Spleen (tissue), 11 donors: ENCODE measurements around the gene PCDHGC3. TPM values are rescaled to one million over a fixed set of nuclear protein-coding genes. Genes with fewer than 3 reads are reported as not detected.
"Not testable (repeated sequence)": the region's sequence is repeated elsewhere in the genome, so short reads cannot be mapped to it uniquely, and the experiment has no call there.

ENCODE experiments used
- DNase-seq: peaks from one replicate; pipeline ENCODE4 v3.0.0-alpha.2; 2020
- H3K27ac ChIP-seq, 8 donors: fragments of 200-600 bp; sonication (generic) in 7 of 8; 1 replicate in 4 of 8; 2 replicates in 4 of 8; pipeline versions ENCODE4 v1.5.0 to v1.8.0; 2016 to 2021; ENCODE audit warnings: inconsistent platforms in 4 of 8, mild to moderate bottlenecking in 4 of 8, moderate library complexity in 1 of 8
- H3K27me3 ChIP-seq, 7 donors: fragments of 200-600 bp; sonication (generic) in 6 of 7; replicated peaks in 1 of 7; 1 replicate in 4 of 7; 2 replicates in 3 of 7; pipeline versions ENCODE4 v1.5.0 to v1.8.0; 2016 to 2021; ENCODE audit warnings: inconsistent platforms in 3 of 7, mild to moderate bottlenecking in 1 of 7
- H3K36me3 ChIP-seq, 6 donors: fragments of 200-600 bp; sonication (generic) in 5 of 6; 1 replicate in 4 of 6; 2 replicates in 2 of 6; pipeline versions ENCODE4 v1.5.0 to v1.8.0; 2016 to 2021; ENCODE audit warnings: inconsistent platforms in 2 of 6
- H3K4me1 ChIP-seq, 6 donors: fragments of 200-600 bp; sonication (generic) in 5 of 6; 1 replicate in 3 of 6; 2 replicates in 3 of 6; pipeline versions ENCODE4 v1.5.0 to v1.8.0; 2016 to 2021; ENCODE audit warnings: inconsistent platforms in 3 of 6
- H3K4me3 ChIP-seq, 8 donors: fragments of 200-600 bp; sonication (generic) in 7 of 8; 1 replicate in 4 of 8; 2 replicates in 4 of 8; pipeline versions ENCODE4 v1.5.0 to v1.8.0; 2016 to 2021; ENCODE audit warnings: inconsistent platforms in 4 of 8, mild to moderate bottlenecking in 4 of 8, moderate library complexity in 2 of 8
- H3K9me3 ChIP-seq, 8 donors: fragments of 200-600 bp; sonication (generic) in 7 of 8; 1 replicate in 4 of 8; 2 replicates in 4 of 8; pipeline versions ENCODE4 v1.5.0 to v1.8.0; 2016 to 2021; ENCODE audit warnings: inconsistent platforms in 4 of 8
- POLR2A ChIP-seq, 3 donors: fragments of 450-650 bp; IDR thresholded peaks; one replicate each; pipeline ENCODE4 v1.5.1; 2017; ENCODE audit warnings: antibody characterized with exemption in 3 of 3, mild to moderate bottlenecking in 1 of 3
- POLR2AphosphoS5 ChIP-seq, 3 donors: sonication (generic); formaldehyde crosslinking; IDR thresholded peaks; one replicate each; pipeline ENCODE4 v1.5.1; 2017; ENCODE audit warnings: antibody characterized with exemption in 3 of 3
- WGBS, 5 donors: extraction: QIAGEN DNeasy Blood & Tissue Kit in 3 of 5; methylation state at CpG; one replicate each; pipeline versions ENCODE4 v1.1.5 to v1.1.7; 2013 to 2018; 5-methylcytosine and 5-hydroxymethylcytosine counted together
- intact Hi-C: fragments of 100-400 bp; cut with DNase I; formaldehyde crosslinking; loops from one replicate; pipeline ENCODE4 v1.15.0; 2023; ENCODE audit warnings: low total_unique reads
- polyA plus RNA-seq, 3 donors: library from polyadenylated mRNA; stranded (reverse); fragments of 200-250 nt; gene quantifications; one replicate each; pipeline ENCODE4 v1.2.1, GENCODE V29; 2013
- total RNA-seq, 7 donors: library from RNA; depleted of rRNA in 3 of 7; stranded (reverse); fragments of >200 nt in 3 of 7; fragmentation: NEBNext Ultra II Directional in 4 of 7; extraction: Animal tissue kit (Norgen Biotek cat#: 25700) in 4 of 7; gene quantifications; one replicate each; pipeline versions ENCODE4 v1.1.0 to v1.2.1, GENCODE V29; 2016 to 2021
- TF ChIP-seq, protein P1 (sequence below), 11 experiments: fragments of 200-600 bp in 7 of 11; fragments of 450-650 bp in 4 of 11; sonication (generic) in 4 of 11; IDR thresholded peaks in 8 of 11; conservative IDR thresholded peaks in 3 of 11; 1 replicate in 7 of 11; 2 replicates in 4 of 11; pipeline versions ENCODE4 v1.4.0 to v1.8.0; 2016 to 2021; ENCODE audit warnings: antibody characterized with exemption in 11 of 11, inconsistent platforms in 4 of 11, mild to moderate bottlenecking in 1 of 11
- donor health status: healthy with polysubstance abuse.
- donor health status: DM: no; HTN: no; CAD: no; lungs with moderate emphysema.
- donor health status: DM: no; HTN: no; CAD: no.
- donor health status: Bipolar disorder and iron deficiency.
- donor health status: healthy.
- donor health status: DM: no; HTN: no; CAD: no.
- donor health status: DM: yes; HTN: yes; CAD: no.

Gene PCDHGC3
- total and polyA plus RNA-seq, 10 donors = 7.0 to 26.7 (median 19.2) TPM

DNA sequence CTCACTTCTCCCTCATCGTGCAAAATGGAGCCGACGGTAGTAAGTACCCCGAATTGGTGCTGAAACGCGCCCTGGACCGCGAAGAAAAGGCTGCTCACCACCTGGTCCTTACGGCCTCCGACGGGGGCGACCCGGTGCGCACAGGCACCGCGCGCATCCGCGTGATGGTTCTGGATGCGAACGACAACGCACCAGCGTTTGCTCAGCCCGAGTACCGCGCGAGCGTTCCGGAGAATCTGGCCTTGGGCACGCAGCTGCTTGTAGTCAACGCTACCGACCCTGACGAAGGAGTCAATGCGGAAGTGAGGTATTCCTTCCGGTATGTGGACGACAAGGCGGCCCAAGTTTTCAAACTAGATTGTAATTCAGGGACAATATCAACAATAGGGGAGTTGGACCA lies 44.5 kb upstream of the PCDHGC3 start:
- no peak for DNase-seq
- H3K36me3 ChIP-seq = peaks cover 0 to 8% (median 0%) of the 10 kb centered on the region in 6 donors
- intact Hi-C loops = no loop called here
- peaks cover 0 to 100% (median 98%) of the 10 kb centered on the region in 8 donors for H3K9me3 ChIP-seq
- TF ChIP-seq, protein P1, sequence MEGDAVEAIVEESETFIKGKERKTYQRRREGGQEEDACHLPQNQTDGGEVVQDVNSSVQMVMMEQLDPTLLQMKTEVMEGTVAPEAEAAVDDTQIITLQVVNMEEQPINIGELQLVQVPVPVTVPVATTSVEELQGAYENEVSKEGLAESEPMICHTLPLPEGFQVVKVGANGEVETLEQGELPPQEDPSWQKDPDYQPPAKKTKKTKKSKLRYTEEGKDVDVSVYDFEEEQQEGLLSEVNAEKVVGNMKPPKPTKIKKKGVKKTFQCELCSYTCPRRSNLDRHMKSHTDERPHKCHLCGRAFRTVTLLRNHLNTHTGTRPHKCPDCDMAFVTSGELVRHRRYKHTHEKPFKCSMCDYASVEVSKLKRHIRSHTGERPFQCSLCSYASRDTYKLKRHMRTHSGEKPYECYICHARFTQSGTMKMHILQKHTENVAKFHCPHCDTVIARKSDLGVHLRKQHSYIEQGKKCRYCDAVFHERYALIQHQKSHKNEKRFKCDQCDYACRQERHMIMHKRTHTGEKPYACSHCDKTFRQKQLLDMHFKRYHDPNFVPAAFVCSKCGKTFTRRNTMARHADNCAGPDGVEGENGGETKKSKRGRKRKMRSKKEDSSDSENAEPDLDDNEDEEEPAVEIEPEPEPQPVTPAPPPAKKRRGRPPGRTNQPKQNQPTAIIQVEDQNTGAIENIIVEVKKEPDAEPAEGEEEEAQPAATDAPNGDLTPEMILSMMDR (IDR thresholded peaks at IDR 0.05 in 8 of 11, conservative IDR thresholded peaks at IDR 0.05 in 3 of 11) = no peak
- peak in 1 of 3 donors; percentile 37 for TF ChIP-seq POLR2AphosphoS5 (IDR thresholded peaks at IDR 0.05)
- H3K4me1 ChIP-seq = peaks cover 0 to 19% (median 0%) of the 10 kb centered on the region in 6 donors
- H3K4me3 ChIP-seq = peak overlapping the region in 7 of 8 donors; percentile 6 to 58 (median 29)
- WGBS, 5 donors = 9 to 22% (median 17%) methylated on average over 16 to 37 of the region's 37 CpGs
- H3K27me3 ChIP-seq = peaks cover 0 to 79% (median 14%) of the 10 kb centered on the region in 7 donors
- H3K27ac ChIP-seq = no peak overlapping the region

DNA sequence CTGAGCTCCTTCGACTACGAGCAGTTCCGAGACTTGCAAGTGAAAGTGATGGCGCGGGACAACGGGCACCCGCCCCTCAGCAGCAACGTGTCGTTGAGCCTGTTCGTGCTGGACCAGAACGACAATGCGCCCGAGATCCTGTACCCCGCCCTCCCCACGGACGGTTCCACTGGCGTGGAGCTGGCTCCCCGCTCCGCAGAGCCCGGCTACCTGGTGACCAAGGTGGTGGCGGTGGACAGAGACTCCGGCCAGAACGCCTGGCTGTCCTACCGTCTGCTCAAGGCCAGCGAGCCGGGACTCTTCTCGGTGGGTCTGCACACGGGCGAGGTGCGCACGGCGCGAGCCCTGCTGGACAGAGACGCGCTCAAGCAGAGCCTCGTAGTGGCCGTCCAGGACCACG lies 43.5 kb upstream of the PCDHGC3 start:
- H3K27ac ChIP-seq, H3K36me3 ChIP-seq, DNase-seq, intact Hi-C loops: not testable (repeated sequence)
- peak overlapping the region in 1 of 8 donors; percentile 58 for H3K4me3 ChIP-seq
- peaks cover 0 to 100% (median 97%) of the 10 kb centered on the region in 8 donors for H3K9me3 ChIP-seq
- peaks cover 0 to 69% (median 14%) of the 10 kb centered on the region in 7 donors for H3K27me3 ChIP-seq
- peaks cover 0 to 19% (median 0%) of the 10 kb centered on the region in 6 donors for H3K4me1 ChIP-seq
- 32 to 73% (median 43%) methylated on average over 21 to 38 of the region's 38 CpGs for WGBS, 5 donors

DNA sequence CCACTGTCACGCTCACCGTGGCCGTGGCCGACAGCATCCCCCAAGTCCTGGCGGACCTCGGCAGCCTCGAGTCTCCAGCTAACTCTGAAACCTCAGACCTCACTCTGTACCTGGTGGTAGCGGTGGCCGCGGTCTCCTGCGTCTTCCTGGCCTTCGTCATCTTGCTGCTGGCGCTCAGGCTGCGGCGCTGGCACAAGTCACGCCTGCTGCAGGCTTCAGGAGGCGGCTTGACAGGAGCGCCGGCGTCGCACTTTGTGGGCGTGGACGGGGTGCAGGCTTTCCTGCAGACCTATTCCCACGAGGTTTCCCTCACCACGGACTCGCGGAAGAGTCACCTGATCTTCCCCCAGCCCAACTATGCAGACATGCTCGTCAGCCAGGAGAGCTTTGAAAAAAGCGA lies 43.0 kb upstream of the PCDHGC3 start:
- H3K27ac ChIP-seq, H3K4me3 ChIP-seq, intact Hi-C loops, DNase-seq, H3K36me3 ChIP-seq: not testable (repeated sequence)
- WGBS, 5 donors = 20 to 36% (median 30%) methylated on average over 11 to 29 of the region's 29 CpGs
- peaks cover 0 to 65% (median 14%) of the 10 kb centered on the region in 7 donors for H3K27me3 ChIP-seq
- H3K9me3 ChIP-seq = peaks cover 0 to 100% (median 96%) of the 10 kb centered on the region in 8 donors
- H3K4me1 ChIP-seq = peaks cover 0 to 19% (median 0%) of the 10 kb centered on the region in 6 donors

DNA sequence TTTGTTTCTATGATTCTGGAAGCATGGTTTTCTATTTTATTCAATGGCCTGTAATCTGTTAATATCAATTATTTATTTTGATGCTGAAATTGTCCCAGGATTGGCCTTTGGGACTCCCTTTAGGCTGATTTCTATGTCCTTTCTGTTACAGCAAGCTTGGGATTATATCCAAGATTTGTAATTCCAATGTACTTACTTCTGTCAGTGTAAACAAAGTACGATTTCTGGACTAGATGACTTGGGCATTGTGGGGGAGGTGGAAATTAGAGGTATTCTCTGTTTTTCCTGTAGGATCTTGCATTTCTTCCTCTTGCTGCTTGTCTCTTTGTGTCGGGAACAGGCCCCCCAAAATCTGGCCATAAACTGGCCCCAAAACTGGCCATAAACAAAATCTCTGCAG lies 41.8 kb upstream of the PCDHGC3 start:
- TF ChIP-seq, protein P1 (IDR thresholded peaks at IDR 0.05 in 8 of 11, conservative IDR thresholded peaks at IDR 0.05 in 3 of 11) = no peak
- no peak for TF ChIP-seq POLR2AphosphoS5 (IDR thresholded peaks at IDR 0.05)
- TF ChIP-seq POLR2A (IDR thresholded peaks at IDR 0.05) = no peak
- 78 to 88% (median 86%) methylated on average over 2 of the region's 2 CpGs for WGBS, 5 donors
- intact Hi-C loops = no loop called here
- Histone ChIP-seq H3K4me1 (peaks cover 0 to 19% (median 0%) of the 10 kb centered on the region in 6 donors), H3K27me3 (peaks cover 0 to 52% (median 14%) of the 10 kb centered on the region in 7 donors), H3K36me3 (no peaks in the 10 kb centered on the region), H3K9me3 (peaks cover 0 to 98% (median 90%) of the 10 kb centered on the region in 8 donors), H3K27ac (no peak overlapping the region), H3K4me3 (no peak overlapping the region)
- no peak for DNase-seq

DNA sequence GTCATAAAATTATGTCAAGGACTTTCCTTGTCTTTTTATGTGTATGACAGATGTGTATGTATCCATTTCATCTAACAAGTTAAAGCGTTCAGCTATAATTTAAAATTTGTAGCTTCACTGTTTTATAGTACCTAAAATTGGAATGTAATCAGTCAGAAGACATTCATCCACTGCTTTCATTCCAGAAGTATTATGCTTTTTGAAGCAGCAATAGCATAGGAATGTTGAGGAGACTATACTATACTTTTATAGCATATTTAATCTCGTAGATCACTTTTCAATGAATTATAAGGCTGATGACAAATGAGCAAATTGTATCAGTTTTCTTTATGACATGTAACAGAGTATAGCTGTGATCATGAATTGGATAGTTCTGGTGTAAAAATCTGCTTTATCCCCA lies 38.5 kb upstream of the PCDHGC3 start:
- Histone ChIP-seq H3K27ac (no peak overlapping the region), H3K4me3 (no peak overlapping the region), H3K4me1 (no peaks in the 10 kb centered on the region), H3K9me3 (peaks cover 0 to 98% (median 88%) of the 10 kb centered on the region in 8 donors), H3K27me3 (peaks cover 0 to 21% (median under 1%) of the 10 kb centered on the region in 7 donors), H3K36me3 (no peaks in the 10 kb centered on the region)
- TF ChIP-seq POLR2AphosphoS5 (IDR thresholded peaks at IDR 0.05) = no peak
- no peak for TF ChIP-seq POLR2A (IDR thresholded peaks at IDR 0.05)
- TF ChIP-seq, protein P1 (IDR thresholded peaks at IDR 0.05 in 8 of 11, conservative IDR thresholded peaks at IDR 0.05 in 3 of 11) = no peak
- WGBS, 5 donors = 81 to 95% (median 87%) methylated on average over 2 of the region's 2 CpGs
- DNase-seq = no peak
- intact Hi-C loops = no loop called here
